HG03439 (cell line): ENCODE data around the gene HSPB2.
A peak's percentile ranks its signal among the peaks of the same experiment; 100 is the strongest.
"Not testable (repeated sequence)": the region's sequence is repeated elsewhere in the genome, so short reads cannot be mapped to it uniquely, and the experiment has no call there.

Experiments
- ATAC-seq: cut with Tn5 transposase; IDR thresholded peaks from one replicate; pipeline ENCODE4 v1.9.1; 2021; ENCODE audit warnings: mild to moderate bottlenecking, moderate library complexity; ENCODE audit not compliant: unreplicated experiment

HSPB2 gene

GRCh38 chr11:111913031-111913861 lies 712 bp downstream of the HSPB2 start:
- ATAC-seq: no peak

DNA sequence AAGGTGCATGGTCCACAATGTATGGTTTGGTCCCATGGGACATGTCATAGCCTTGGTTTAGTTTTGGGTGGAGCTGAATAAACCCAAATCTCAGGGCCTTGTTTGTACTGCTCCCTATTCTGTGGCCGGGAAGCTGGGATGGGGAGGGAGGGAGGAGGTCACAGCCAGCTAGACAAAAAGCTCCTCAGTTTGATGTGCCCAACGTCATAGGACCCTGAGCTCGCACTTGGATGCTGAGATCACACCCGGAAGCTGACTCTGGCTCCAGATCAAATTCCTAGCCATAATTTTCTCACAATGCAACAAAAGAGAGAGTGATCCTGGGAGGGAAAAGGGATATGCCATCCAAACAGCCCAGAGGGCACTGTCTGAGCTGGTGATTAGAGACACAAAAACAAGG lies 1.5 kb downstream of the HSPB2 start:
- ATAC-seq: no peak

DNA sequence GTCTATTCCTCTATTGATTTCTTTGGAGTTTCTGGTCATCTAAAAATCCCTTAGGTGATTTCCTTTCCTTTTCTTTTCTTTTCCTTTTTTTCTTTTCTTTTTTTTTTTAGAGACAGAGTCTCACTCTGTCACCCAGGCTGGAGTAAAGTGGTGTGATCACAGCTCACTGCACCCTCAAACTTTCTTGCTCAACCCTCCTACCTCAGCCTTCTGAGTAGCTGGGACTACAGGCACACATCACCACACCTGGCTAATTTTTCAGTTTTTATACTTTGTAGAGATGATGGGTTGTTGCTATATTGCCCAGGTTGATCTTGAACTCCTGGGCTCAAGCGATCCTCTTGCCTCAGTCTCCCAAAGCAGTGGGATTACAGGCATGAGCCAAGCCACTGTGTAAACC lies 4.2 kb downstream of the HSPB2 start:
- no peak for ATAC-seq

GRCh38 chr11:111917312-111917711 lies 4.8 kb downstream of the HSPB2 start:
- ATAC-seq: no peak

GRCh38 chr11:111917788-111918187 lies 5.3 kb downstream of the HSPB2 start:
- no peak for ATAC-seq

DNA sequence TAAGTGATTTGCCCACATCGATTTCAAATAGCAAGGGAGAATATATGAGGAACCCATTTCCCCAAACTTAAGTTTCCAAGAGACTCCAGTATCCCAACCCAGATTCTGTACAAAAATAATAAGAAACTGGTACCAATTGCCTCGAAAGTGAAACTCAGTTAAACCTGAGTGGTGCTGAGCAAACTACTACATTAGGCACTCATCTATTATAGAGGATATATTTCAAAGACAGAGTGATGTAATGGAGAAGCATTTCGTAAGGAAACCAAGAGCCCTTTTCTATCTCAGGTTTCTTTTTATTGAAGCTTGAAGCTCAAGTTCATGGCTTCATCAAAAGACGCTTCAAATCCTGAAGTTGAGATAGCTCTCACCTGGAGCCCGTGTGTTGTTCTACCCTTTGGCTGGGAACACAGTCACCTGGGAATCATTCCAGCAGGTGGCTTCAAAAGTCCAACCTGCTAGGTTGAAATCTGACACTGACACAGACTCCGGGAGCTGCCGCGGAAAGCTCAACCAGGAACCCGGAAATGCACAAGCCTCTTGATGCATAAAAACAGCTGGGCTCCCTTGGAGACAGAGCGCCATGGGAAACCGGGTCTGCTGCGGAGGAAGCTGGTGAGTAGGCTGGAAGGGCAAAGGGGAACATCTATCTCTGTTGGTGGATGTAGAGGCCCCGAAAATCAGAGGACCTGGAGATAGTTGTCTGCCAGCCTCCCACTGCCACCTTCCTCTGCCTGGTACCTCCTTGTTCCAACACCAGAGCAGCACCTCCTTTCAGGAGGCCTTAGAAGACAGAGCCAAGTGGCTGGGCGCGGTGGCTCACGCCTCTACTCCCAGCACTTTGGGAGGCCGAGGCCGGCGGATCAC lies 6.1 kb downstream of the HSPB2 start, which contains the start of gene C11orf52:
Gene C11orf52 (plus strand): TSS at position 524 of the 867 bp plus-strand sequence. CDS start 60 bp downstream, at position 584.
- no peak for ATAC-seq

DNA sequence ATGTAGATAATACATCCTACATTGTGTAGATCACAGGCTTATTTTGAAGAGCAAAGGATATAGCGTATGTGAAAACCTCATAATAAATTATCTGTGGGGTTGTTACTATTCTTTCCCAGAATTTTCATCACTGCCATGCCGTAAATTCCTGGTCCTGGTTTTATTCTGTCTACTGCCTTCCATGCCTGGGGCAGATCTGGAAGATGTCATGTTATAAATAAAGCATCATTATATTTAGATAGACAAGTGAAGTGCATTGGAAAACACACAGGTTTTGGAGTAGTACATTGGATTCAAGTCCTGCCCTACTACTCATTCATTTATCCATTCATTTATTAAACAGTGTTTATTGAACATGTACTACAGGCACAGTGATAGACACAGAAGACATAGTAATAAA lies 8.4 kb downstream of the HSPB2 start:
- no peak for ATAC-seq

GRCh38 chr11:111921541-111922230 lies 9.2 kb downstream of the HSPB2 start:
- ATAC-seq: no peak

DNA sequence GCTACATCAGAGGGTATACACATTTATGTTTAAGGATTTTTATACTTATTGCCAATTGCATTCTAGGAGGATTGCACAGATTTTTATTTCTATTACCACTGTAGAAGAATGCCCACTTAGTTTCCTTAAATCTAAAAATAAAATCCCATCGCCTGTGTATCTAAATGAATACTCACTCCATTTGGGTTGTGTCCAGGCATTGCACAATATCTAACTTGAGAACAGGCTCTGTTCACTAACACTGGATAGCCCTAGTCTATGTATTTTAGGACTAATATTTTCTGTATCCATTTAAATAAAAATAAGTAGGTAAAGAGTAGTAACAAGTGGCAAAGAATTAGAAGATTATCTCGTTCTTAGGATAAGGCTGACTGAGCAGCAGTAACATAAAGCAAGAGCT lies 10.3 kb downstream of the HSPB2 start:
- no peak for ATAC-seq

DNA sequence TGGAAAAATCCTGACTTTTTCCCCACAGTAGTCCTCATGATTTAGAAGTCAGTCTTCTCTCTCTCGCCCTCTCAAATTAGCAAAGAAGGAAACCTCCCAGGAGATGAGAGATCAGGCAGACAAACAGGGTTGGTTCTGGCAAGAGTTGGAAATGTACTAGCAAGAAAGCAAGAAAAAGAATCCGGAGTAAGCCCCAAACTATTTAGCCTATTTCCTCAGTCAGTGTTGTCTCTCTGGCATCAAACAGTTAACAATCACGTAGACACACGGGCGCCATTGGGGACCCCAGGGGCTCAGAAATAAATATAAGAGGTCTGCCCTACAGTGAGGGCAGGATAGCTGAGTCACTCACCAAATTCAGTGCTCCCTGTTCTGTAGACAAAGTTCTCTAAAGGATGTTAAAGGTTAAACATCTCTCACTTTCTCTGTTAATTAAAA lies 10.8 kb downstream of the HSPB2 start:
- no peak for ATAC-seq

DNA sequence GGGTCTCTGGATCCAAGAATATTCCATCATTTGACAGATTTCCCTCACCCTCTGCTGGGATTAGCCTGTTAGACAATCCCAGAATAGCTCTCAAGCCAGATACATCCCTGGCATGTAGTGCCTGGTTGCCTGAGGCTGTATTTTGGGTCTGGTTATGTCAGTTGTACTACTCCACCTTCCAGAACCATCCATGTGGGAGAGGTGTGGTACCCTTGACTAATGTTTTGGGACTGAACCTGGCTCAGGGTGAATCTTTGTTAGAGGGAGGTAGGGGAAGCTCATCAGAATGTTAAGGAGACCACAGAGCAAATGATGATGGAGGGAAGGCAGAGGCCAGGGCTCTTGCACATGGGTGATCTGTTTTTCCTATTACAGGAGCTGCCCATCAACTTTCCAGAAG lies 11.4 kb downstream of the HSPB2 start:
- ATAC-seq: no peak

- ATAC-seq: no peak
These were observed 13.4 kb downstream of the HSPB2 start for GRCh38 chr11:111925953-111926352.

GRCh38 chr11:111926505-111927391 lies 14.2 kb downstream of the HSPB2 start:
- ATAC-seq: peak; percentile 92

- no peak for ATAC-seq
These were observed 17.9 kb downstream of the HSPB2 start for GRCh38 chr11:111930472-111930871.

DNA sequence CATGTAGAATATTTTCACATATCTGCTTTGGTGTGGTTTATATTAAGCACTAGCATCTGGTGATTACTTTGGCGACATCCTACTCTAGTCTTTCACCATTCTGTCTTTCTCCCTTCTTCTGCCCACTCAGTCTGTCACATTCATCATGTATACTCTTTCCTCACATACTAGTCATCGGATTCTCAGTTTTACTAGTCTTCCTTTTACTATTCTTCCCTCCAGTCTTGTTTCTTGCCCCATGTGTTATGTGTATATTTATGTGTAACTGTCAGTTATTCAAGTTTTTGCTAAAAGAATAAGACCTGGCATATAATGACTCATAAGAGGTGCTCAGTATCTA lies 20.0 kb downstream of the HSPB2 start:
- ATAC-seq: no peak

GRCh38 chr11:111933176-111933575 lies 20.6 kb downstream of the HSPB2 start:
- not testable (repeated sequence) for ATAC-seq

GRCh38 chr11:111933872-111934271 lies 21.3 kb downstream of the HSPB2 start:
- no peak for ATAC-seq

- ATAC-seq: no peak
These were observed 21.8 kb downstream of the HSPB2 start for GRCh38 chr11:111934306-111934705.

GRCh38 chr11:111935317-111936039 lies 22.9 kb downstream of the HSPB2 start:
- ATAC-seq: no peak
